BE2C (cell line): ENCODE results near the gene GLDC.

Experiments
- DNase-seq: peaks from one replicate; pipeline ENCODE4 v3.0.0-alpha.2; 2020
- H3K27me3 ChIP-seq: fragments of 250-450 bp; sonication (Bioruptor Pico); 2 replicates; pipeline ENCODE4 v1.5.1; 2020; ENCODE audit warnings: mild to moderate bottlenecking
- H3K36me3 ChIP-seq: fragments of 250-450 bp; sonication (Bioruptor Pico); 2 replicates; pipeline ENCODE4 v1.5.1; 2020; ENCODE audit warnings: mild to moderate bottlenecking
- H3K4me1 ChIP-seq: fragments of 250-450 bp; sonication (Bioruptor Pico); 2 replicates; pipeline ENCODE4 v1.5.1; 2020
- H3K4me3 ChIP-seq: 2 replicates; pipeline ENCODE4 v1.5.1; 2011; ENCODE audit warnings: low read depth, low read length
- H3K9me3 ChIP-seq: fragments of 250-450 bp; sonication (Bioruptor Pico); 2 replicates; pipeline ENCODE4 v1.5.1; 2020
- CTCF ChIP-seq: IDR thresholded peaks from 2 replicates; pipeline ENCODE4 v1.5.1; 2012; ENCODE audit warnings: mild to moderate bottlenecking, low read depth, low read length

The GLDC gene

DNA sequence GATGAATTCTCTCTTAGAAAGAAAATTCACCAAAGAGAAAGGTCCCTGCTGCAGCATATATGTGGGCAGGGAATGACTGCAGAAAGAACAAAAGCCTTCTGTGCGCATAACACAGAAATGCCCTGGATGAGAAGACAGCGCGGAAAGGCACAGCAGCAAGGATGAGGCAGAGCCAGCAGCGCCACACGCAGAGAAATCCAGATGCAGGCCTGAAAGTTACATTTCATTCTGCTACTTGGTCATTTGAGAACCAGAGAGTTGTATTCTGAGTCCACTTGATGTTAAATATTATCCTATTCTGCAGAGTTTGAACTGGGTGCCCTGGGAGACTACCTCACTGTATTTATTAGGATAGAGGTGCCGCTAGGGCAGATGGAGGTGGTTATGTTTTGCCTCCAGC, 68.5 kb downstream of the GLDC start:
- H3K36me3 ChIP-seq, result no peaks in the 10 kb centered on the region
- no peaks in the 10 kb centered on the region for H3K9me3 ChIP-seq
- no peak for TF ChIP-seq CTCF

DNA sequence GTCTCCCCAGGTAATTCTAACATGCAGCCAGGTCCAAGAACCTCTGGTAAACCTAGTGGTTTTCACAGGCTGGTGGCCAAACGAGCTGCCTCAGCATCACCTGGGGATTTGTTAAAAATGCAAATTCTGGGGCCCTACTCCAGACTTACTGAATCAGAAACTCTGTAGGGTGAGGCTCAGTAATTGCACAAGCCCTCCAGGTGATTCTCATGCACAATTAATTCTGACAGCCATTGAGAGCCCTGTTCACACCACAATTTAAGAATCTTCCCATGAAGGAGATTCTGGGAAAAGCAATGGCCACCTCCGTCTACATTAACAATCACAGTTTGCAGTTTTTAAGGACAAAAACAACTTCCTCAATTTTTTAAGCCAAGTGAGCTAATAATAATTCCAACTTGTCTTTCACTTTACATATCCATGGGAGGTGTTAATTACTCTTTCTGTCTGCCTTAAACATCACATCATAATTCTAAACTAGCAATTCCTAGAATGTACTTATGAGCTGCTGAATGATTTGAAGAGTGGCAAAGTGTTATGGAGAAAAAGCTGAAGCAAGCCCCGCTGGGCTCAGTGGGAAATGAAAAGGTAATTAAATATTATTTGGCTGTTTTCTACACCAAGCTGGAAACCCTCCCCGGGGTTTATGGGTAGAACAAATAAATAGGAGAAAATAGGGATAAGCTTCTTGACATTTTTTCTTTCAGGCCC, 70.0 kb downstream of the GLDC start:
- Histone ChIP-seq H3K27me3 (peaks cover 18% of the 10 kb centered on the region; the same call in 1 of the 2 replicates), H3K4me1 (no peaks in the 10 kb centered on the region), H3K36me3 (no peaks in the 10 kb centered on the region), H3K9me3 (no peaks in the 10 kb centered on the region), H3K4me3 (no peak overlapping the region)
- no peak for TF ChIP-seq CTCF
- no peak for DNase-seq

More for the DNA sequence above, 68.5 kb downstream of the GLDC start:
- DNase-seq, result no peak
- Histone ChIP-seq H3K4me1 (no peaks in the 10 kb centered on the region), H3K4me3 (no peak overlapping the region), H3K27me3 (peaks cover 16% of the 10 kb centered on the region; the same call in 1 of the 2 replicates)

GRCh38 chr9:6567140-6567591, 78.4 kb downstream of the GLDC start:
- H3K27me3 ChIP-seq, result 0 out of 2 replicates have a peak, but pooled peaks cover 4% of the 10 kb centered on the region
- peaks cover 5% of the 10 kb centered on the region; the same call in 1 of the 2 replicates for H3K4me1 ChIP-seq
- no peak for TF ChIP-seq CTCF
- no peak for DNase-seq
- no peaks in the 10 kb centered on the region for H3K36me3 ChIP-seq
- no peak overlapping the region for H3K4me3 ChIP-seq
- no peaks in the 10 kb centered on the region for H3K9me3 ChIP-seq

DNA sequence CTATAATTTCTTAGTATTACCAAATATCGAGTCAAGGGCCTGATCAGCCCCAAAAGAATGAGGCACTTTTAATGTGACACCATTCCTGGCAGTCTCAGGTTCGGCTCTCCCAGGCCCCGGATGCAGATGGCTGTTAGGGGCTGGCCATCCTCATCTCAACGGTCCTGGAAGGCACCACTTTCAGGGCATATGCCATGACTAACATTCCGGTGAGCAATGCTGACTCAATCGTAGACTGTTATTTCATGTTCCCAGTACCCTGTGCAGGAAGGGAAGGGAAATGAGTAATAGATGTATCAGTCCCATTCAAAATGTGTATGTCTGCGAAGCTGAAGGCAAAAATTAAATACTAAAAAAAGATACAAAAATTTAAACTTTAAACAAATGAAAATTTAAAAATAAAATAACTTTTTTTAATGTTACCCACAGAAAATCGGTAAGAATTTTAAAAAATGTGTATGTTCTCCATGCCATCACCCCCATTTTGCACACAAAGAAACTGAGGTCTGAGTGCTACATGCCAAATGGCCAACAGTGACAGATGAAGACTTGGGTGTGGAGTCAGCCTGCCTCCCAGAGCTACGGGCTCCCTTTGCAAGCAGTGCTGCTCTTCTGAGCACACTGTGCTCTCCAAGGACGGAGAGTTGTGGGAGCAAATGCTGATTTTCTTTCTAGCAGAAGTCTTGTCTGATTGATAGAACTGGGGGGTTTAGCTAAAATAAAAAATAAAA, 79.0 kb downstream of the GLDC start:
- no peak for TF ChIP-seq CTCF

DNA sequence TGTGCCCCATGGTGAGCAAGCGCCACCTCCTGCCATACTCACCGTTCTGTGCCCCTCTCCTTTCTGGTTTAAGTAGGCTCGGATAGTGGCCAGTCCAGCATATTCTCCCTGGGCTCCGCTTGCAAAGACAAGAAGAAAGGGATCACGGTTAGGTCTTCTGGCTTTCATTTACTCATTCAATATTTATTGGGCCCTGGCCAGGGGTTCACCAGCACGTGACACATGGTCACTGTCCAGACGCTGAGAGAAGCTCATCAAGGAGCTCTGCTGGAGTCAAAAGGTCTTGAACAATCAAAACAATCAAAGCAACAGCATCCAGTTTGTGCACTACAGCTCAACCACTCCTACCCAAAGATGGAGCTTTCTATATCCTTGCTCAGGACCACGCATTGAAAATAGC, 80.2 kb downstream of the GLDC start:
- TF ChIP-seq CTCF, result no peak
- no peak for DNase-seq
- Histone ChIP-seq H3K9me3 (no peaks in the 10 kb centered on the region), H3K36me3 (no peaks in the 10 kb centered on the region), H3K4me1 (peaks cover 5% of the 10 kb centered on the region; the same call in 1 of the 2 replicates), H3K4me3 (no peak overlapping the region), H3K27me3 (no peaks in the 10 kb centered on the region)

More for the DNA sequence above, 79.0 kb downstream of the GLDC start:
- no peaks in the 10 kb centered on the region for H3K36me3 ChIP-seq
- H3K27me3 ChIP-seq, result no peaks in the 10 kb centered on the region
- H3K4me1 ChIP-seq, result peaks cover 5% of the 10 kb centered on the region; the same call in 1 of the 2 replicates
- no peak overlapping the region for H3K4me3 ChIP-seq
- peak; percentile 16 for DNase-seq
- no peaks in the 10 kb centered on the region for H3K9me3 ChIP-seq

DNA sequence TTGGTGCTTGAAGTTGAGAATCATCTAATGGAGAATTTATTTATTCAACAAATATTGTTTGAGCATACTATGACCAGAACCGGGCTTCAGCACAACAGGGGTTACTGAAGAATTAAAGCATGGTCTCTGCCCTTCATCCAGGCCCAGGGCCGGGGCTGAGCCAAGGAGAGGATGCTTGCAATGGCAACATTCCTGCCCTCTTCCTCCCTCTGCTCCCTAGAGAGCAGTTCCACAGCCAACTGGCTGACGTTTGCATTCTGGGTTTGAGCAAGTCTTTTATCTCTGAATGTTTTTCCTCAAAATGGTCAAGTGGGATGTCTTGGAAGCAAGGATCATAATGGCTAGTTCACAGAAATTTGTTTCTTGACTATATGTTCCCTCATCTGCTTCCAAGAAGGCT, 80.7 kb downstream of the GLDC start:
- no peak for TF ChIP-seq CTCF
- Histone ChIP-seq H3K27me3 (no peaks in the 10 kb centered on the region), H3K9me3 (no peaks in the 10 kb centered on the region), H3K4me1 (peaks cover 5% of the 10 kb centered on the region; the same call in 1 of the 2 replicates), H3K36me3 (no peaks in the 10 kb centered on the region), H3K4me3 (no peak overlapping the region)
- no peak for DNase-seq
